ENCODE data around the gene SLFNL1.

GRCh38 chr1:41020109-41020576, 1.4 kb downstream of the SLFNL1 start:
- TF ChIP-seq REST (IDR thresholded peaks at IDR 0.05; ENCODE audit: low read depth) (no peak), ZBTB7A (IDR thresholded peaks at IDR 0.05; ENCODE audit: low read depth) (no peak)
